ENCODE measurements around the gene ZCCHC14.
A peak's percentile ranks its signal among the peaks of the same experiment; 100 is the strongest.
"Not testable (repeated sequence)": the region's sequence is repeated elsewhere in the genome, so short reads cannot be mapped to it uniquely, and the experiment has no call there.

Gene ZCCHC14

DNA sequence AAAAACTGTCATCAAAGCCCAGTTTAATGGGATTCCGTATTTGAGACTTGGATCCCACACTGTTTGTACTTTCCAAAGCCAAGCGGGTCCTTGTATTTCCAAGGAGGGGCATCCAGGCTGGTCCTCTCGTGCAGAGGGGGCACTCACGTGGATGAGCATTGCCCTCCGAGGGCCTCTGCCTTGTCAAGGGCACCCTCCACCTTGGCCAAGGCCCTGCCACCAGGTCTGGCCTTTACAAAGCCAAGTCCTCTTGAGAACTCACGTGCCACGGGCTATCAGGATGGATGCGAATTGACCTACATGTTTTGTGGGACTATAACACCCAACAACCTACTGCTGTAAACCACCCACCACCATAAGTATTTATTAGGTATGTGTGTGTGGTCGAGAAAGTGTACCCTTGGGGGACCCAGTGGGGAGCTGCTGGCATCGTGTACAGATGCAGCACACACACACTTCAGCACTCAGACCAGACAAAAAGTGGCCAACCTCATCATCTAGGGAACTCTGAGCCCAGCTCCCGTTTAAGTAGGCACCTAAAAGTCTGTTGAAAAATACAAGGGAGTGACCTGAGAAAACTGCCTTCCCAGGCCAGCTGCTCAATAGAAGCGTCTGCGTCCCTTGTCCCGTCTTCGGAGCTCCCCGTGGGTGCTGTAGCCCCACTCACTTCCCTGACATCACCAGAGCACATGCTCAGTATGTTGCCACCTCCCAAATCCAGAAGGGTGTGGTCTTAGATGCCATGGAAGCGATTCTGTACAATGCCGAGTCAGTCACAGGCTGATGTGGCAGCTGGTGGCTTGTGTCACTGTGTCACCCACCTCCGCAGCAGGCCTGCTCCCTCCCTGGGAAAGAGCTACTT lies 87.8 kb downstream of the ZCCHC14 start:
- no peak for DNase-seq

- no peak for DNase-seq
Observed at GRCh38 chr16:87395181-87395842, 97.5 kb downstream of the ZCCHC14 start.

GRCh38 chr16:87393680-87394055 lies 99.2 kb downstream of the ZCCHC14 start:
- DNase-seq: no peak

- DNase-seq: peak; percentile 54
Observed at GRCh38 chr16:87392821-87393679, 99.8 kb downstream of the ZCCHC14 start.

DNA sequence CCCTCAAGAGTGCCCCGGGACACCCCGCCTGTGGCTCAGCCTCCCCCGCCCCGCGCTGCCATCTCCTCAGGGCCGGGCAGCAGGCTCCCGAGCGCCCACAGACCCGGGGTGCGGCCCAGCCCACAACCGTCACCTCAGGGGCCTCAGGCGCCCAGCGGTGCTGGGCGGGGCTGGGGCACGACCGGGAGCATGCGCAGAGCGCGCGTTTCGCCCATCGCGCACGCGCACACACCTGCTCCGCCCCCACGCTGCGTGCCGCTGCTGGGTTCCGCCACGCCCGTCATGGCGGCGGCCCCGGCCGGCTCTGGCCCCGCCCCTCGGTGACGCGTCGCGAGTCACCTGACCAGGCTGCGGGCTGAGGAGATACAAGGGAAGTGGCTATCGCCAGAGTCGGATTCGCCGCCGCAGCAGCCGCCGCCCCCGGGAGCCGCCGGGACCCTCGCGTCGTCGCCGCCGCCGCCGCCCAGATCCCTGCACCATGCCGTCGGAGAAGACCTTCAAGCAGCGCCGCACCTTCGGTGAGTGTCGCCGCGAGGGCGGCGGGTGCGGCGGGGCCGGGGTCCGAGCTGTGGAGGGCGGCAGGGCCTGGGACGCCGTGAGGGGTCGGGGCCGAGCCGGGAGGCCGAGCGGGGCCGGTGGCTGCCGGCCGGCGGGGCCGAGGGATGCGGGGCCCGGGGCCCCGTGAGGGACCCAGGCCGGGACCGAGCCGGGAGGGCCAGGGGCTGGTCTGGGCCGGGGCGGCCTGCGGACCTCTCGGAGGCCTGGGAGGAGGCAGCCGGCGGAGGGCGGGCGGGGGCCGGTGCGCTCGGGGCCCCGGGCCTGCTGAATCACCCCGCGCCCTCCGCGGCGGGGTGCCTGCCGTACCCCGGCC lies 100.6 kb downstream of the ZCCHC14 start, which contains the start of gene MAP1LC3B:
TSS of gene MAP1LC3B (plus strand) at position 387 of the 871 bp plus-strand sequence. CDS start at position 479, 92 bp downstream.
- DNase-seq: peak; percentile 97

DNA sequence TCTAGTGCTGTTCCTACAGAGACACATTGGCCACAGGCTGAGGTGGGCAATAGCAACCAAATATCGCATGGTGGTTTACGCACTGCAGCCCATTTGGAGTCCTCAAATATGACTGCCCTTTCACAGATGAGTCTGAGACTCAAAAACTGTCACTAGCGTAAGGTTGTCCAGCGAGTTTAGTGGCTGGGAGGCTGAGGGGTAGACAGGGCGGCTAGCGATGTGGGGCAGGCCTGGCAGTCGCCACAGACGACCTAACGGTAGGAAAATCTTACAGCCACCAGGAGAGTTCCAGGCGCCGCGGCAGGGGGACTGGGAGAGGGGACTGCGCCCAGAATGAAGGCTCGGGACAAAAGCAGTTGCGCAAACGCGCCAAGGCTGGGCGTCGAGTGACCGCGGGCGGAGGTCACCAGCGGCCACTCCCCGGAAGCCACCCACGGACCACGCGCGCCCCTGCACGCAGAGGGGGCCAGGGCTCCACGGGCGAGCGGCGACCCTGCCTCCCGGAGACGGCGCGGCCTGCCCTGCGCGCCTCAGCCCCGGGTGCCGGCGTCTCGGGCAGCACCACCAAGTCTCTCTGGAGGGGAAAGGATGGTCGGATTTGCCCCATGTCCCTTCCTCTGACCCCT lies 101.4 kb downstream of the ZCCHC14 start:
- no peak for DNase-seq

GRCh38 chr16:87390641-87391323 lies 102.0 kb downstream of the ZCCHC14 start:
- no peak for DNase-seq

GRCh38 chr16:87389914-87390313 lies 102.9 kb downstream of the ZCCHC14 start:
- DNase-seq: not testable (repeated sequence)

DNA sequence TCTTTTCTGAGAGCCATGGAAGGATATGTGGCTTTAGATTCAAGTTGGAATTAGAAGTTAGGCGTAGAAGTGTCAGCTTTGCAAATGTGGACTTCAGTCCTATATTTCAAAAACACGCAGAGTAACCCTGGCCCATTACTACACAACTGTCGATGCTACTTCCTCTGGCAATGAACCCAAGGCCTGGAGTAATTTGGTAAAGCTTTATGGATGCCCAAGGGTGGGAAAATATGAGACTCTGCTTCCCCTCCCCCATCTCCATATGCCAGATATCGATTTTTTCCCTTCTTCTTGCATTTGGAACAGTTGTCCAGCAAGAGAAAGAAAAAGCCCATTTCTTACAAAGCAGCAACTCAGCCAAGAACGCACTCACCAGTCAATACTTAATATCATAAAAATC lies 103.6 kb downstream of the ZCCHC14 start:
- no peak for DNase-seq

DNA sequence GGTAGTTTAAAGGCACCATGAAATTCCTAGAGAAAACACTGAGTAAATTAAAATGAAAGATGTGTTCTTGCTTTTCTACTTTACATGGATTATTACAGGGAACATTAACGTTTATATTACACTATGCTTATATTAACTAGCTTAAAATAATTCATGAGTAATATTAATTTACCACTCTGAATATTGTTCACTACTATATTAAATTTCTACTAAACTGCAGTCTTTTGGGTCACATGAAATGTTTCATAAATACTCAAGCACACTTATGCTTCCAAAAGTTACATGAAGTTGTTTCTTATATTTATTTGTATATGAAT lies 104.0 kb downstream of the ZCCHC14 start:
- no peak for DNase-seq

- peak; percentile 89 for DNase-seq
Observed at GRCh38 chr16:87387942-87388817, 104.6 kb downstream of the ZCCHC14 start.

DNA sequence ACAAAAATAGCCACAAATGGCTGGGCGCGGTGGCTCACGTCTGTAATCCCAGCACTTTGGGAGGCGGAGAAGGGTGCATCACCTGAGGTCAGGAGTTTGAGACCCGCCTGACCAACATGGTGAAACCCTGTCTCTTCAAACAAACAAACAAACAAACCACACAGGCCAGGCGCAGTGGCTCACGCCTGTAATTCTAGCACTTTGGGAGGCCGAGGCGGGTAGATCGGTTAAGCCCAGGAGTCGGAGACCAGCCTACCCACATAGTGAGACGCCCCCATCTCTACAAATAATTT lies 108.0 kb downstream of the ZCCHC14 start:
- DNase-seq: not testable (repeated sequence)

DNA sequence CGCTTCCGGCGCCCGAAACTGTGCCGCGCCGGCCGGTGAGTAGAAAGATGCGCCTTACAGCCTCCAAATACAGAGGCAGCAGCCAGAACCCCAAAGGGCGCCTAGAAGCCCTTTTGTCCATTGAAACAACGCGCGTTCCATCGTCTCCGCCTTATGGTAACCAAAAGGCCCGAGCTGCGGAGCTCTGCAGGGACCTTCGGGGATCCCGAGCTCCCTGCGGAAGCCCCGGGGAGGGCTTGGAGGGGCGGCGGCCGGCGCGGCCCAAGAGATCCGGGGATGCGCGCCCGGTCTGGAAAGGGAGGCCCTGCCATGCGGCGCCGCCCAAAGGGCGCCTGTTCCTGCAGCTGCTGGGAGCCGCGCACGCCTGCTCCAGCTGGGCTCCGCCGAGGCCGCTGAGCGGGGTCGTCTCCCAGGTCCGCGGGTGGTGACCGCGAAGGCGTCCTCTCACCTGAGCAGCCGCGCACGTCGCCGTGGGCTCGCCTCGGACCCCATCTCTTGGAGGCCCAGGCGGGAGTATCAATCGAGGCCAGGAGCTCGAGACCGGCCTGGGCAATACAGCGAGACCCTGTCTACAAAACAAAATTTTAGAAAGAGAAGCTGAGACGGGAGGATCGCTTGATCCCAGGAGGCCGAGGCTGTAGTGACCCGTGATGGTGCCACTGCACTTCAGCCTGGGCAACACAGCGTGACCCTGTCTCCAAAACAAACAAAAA lies 108.5 kb downstream of the ZCCHC14 start:
- DNase-seq: no peak

GRCh38 chr16:87383505-87384161 lies 109.2 kb downstream of the ZCCHC14 start, which contains the start of gene FBXO31:
Gene FBXO31 (minus strand): TSS chr16:87383776. CDS start chr16:87383744, 32 bp downstream.
- DNase-seq: peak; percentile 84

DNA sequence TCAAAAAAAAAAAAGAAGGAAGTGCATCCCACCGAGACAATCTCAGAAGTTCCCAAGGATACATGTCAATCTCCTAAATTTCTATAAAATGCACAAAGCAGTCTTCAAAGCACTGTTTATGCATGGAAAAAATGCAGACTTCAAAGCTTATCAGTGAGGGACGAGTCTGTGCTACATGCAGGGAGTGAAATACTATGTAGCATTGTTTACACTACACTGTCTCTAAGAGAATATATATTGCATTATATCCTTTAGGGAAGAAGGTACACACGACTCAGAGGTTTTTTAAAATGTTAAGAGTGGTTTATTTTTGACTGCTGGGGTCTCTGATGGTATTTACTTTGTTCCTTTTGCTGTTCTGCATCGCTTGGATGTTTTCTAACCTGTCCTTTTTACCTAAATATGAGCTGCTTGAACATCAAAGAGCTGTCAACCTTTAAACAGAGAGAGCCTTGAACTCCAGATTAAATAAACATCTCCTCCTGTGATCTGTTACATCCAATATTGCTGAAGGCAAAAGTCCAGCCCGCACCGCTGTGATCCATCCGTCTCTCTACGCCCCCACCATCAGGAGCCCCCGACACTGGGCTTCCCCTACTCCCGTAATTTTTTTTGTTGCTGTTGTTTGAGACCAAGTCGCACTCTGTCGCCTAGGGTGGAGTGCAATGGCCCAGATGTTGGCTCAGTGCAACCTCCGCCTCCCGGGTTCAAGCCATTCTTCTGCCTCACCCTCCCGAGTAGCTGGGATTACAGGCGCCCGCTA lies 110.6 kb downstream of the ZCCHC14 start:
- no peak for DNase-seq

DNA sequence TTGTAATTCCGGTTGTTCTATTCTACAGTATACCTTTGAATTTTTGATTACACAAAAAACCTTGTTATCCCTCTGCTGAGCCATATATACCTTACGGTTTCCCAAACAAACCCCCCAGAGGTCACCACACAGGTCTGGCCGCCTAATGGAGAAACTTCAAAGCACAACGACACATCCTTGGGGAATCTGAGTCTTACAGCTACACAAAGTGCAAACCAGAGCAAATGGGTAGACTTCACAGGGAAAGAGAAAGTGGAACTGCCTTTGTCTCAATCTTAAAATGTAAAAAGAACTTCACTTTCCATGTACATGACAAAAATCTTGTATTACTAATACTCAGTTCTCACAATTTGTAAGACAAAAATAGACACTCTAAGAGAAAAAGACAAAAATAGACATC lies 111.9 kb downstream of the ZCCHC14 start:
- no peak for DNase-seq

- DNase-seq: no peak
Observed at GRCh38 chr16:87380403-87380802, 112.4 kb downstream of the ZCCHC14 start.

DNA sequence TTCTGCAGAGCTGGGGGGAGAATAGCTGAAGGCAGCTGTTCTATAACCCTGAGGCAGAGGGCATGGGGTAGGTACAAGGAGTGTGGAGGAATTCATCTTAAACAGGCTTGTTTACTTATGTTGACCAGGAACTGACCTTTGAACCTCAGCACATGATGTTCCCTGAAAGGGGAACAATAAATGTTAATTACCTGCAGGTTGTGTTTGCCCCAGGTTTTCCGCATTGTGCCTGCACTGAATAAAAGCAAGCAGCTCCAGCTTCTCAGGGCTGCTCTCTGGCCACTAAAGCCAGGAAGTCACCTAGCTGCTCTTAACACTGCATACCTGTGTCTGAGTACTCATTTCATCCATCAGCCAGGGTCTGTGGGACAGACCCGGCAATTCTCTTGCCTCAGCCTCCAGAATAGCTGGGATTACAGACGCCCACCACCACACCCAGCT lies 113.5 kb downstream of the ZCCHC14 start:
- DNase-seq: not testable (repeated sequence)

Data from CD4-positive, alpha-beta T cell treated with Interleukin-6 for 4 hours (primary cell).